Aorta (tissue), 5 donors: ENCODE measurements around the gene RUNDC3A. TPM values are rescaled to one million over a fixed set of nuclear protein-coding genes. Genes with fewer than 3 reads are reported as not detected.

Source experiments
- ATAC-seq: fragments of 200-7000 bp; cut with Tn5 transposase; one replicate; pipeline ENCODE4 v1.9.1; 2022; ENCODE audit warnings: moderate library complexity; ENCODE audit not compliant: low FRiP score
- DNase-seq, 2 donors: peaks; one replicate each; pipeline ENCODE4 v3.0.0-alpha.2; 2020
- H3K27ac ChIP-seq, 2 donors: one replicate each; pipeline ENCODE4 v1.5.1; 2013; ENCODE audit warnings: low read length in 2 of 2, mild to moderate bottlenecking in 2 of 2, moderate library complexity in 2 of 2, control low read depth in 1 of 2, inconsistent platforms in 1 of 2, low read depth in 1 of 2
- H3K27me3 ChIP-seq, 2 donors: one replicate each; pipeline ENCODE4 v1.6.1; 2013; ENCODE audit warnings: control low read depth in 1 of 2, low read length in 1 of 2, mild to moderate bottlenecking in 1 of 2, moderate library complexity in 1 of 2; ENCODE audit not compliant: insufficient read depth in 2 of 2, control insufficient read depth in 1 of 2
- H3K36me3 ChIP-seq, 2 donors: one replicate each; pipeline ENCODE4 v1.6.1; 2013; ENCODE audit warnings: control low read depth in 1 of 2, low read length in 1 of 2, mild to moderate bottlenecking in 1 of 2; ENCODE audit not compliant: insufficient read depth in 2 of 2, control insufficient read depth in 1 of 2
- H3K4me1 ChIP-seq, 2 donors: one replicate each; pipeline ENCODE4 v1.6.1; 2013; ENCODE audit warnings: low read length in 2 of 2, control low read depth in 1 of 2, mild to moderate bottlenecking in 1 of 2, moderate library complexity in 1 of 2; ENCODE audit not compliant: insufficient read depth in 2 of 2, control insufficient read depth in 1 of 2
- H3K4me3 ChIP-seq, 2 donors: one replicate each; pipeline ENCODE4 v1.5.1; 2013; ENCODE audit warnings: low read length in 2 of 2, control low read depth in 1 of 2, mild to moderate bottlenecking in 1 of 2
- H3K9me3 ChIP-seq: one replicate; pipeline ENCODE4 v1.6.1; 2013; ENCODE audit warnings: mild to moderate bottlenecking, low read length; ENCODE audit not compliant: control insufficient read depth
- WGBS, 2 donors: extraction: QIAGEN DNeasy Blood & Tissue Kit; methylation state at CpG; one replicate each; pipeline ENCODE4 v1.1.7; 2013; 5-methylcytosine and 5-hydroxymethylcytosine counted together
- intact Hi-C, 2 donors: fragments of 100-400 bp; cut with DNase I; formaldehyde crosslinking; loops; one replicate each; pipeline versions ENCODE4 v1.14.2 to v1.15.0; 2022
- polyA plus RNA-seq, 2 donors: library from polyadenylated mRNA; stranded (reverse); fragments of 200-250 nt; gene quantifications; one replicate each; pipeline ENCODE4 v1.2.3, GENCODE V29; 2013
- total RNA-seq, 2 donors: library from RNA; stranded (reverse); fragmentation: NEBNext Ultra II Directional; extraction: Animal tissue kit (Norgen Biotek cat#: 25700); gene quantifications; one replicate each; pipeline ENCODE4 v1.2.1, GENCODE V29; 2021
- donor health status: healthy with polysubstance abuse.
- donor health status: Bipolar disorder and iron deficiency.
- donor health status: DM: no; HTN: no; CAD: no.
- donor health status: DM: no; HTN: no; CAD: no.
- donor health status: DM: yes; HTN: yes; CAD: no.

Gene RUNDC3A
- total and polyA plus RNA-seq, 4 donors = 0.26 to 0.75 (median 0.50) TPM; not detected in 1

GRCh38 chr17:44314524-44314868 lies 6.1 kb downstream of the RUNDC3A start:
- Histone ChIP-seq H3K9me3 (no peaks in the 10 kb centered on the region), H3K4me3 (no peak overlapping the region), H3K27me3 (peaks cover 0 to 1% of the 10 kb centered on the region in 2 donors), H3K27ac (no peak overlapping the region), H3K4me1 (no peaks in the 10 kb centered on the region), H3K36me3 (no peaks in the 10 kb centered on the region)
- 17 to 25% methylated on average over 10 to 11 of the region's 11 CpGs for WGBS, 2 donors
- intact Hi-C loops = no loop called here
- no peak for DNase-seq
- no peak for ATAC-seq

GRCh38 chr17:44314869-44315661 lies 6.7 kb downstream of the RUNDC3A start:
- peak overlapping the region; percentile 1 to 12 for H3K4me3 ChIP-seq
- ATAC-seq = no peak
- no peaks in the 10 kb centered on the region for H3K36me3 ChIP-seq
- 1% methylated on average over 62 to 81 of the region's 81 CpGs for WGBS, 2 donors
- H3K27me3 ChIP-seq = peaks cover 0 to 1% of the 10 kb centered on the region in 2 donors
- H3K9me3 ChIP-seq = no peaks in the 10 kb centered on the region
- intact Hi-C loops = no loop called here
- DNase-seq = no peak
- no peaks in the 10 kb centered on the region for H3K4me1 ChIP-seq
- no peak overlapping the region for H3K27ac ChIP-seq

GRCh38 chr17:44315760-44316731 lies 7.6 kb downstream of the RUNDC3A start:
- H3K4me1 ChIP-seq = no peaks in the 10 kb centered on the region

DNA sequence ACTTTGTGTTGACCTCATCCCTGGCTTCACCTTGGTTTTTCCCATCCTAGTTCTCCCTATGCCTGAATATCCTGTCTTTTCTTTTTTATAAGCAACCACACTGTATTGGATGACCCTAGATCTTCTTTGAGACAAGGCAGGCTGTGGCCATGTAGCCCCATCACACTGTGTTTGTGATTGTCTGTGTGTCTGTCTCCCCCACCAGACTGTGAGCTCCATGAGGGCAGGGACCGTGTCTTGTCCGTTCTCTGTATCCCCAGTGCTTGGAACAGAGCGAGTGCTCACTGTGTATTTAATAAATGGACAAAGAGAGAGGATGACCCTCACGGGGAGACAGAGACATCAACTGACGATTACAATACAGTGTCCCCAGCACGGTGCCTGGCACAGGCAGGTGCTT lies 9.1 kb downstream of the RUNDC3A start:
- no peaks in the 10 kb centered on the region for H3K9me3 ChIP-seq
- H3K27me3 ChIP-seq = peaks cover 0 to 1% of the 10 kb centered on the region in 2 donors
- no peak overlapping the region for H3K4me3 ChIP-seq
- DNase-seq = no peak
- peaks cover 0 to 8% of the 10 kb centered on the region in 2 donors for H3K36me3 ChIP-seq
- no peak for ATAC-seq
- no peaks in the 10 kb centered on the region for H3K4me1 ChIP-seq
- H3K27ac ChIP-seq = no peak overlapping the region
- 89 to 92% methylated on average over 6 of the region's 6 CpGs for WGBS, 2 donors
- intact Hi-C loops = no loop called here

More at GRCh38 chr17:44315760-44316731, 7.6 kb downstream of the RUNDC3A start:
- no peak overlapping the region for H3K4me3 ChIP-seq
- DNase-seq (peak in 1 of 2 donors; percentile 12), ATAC-seq (no peak)
- 5% methylated on average over 38 of the region's 38 CpGs for WGBS, 2 donors
- no peak overlapping the region for H3K27ac ChIP-seq
- no peaks in the 10 kb centered on the region for H3K9me3 ChIP-seq
- intact Hi-C loops = no loop called here
- H3K36me3 ChIP-seq = peaks cover 0 to under 1% of the 10 kb centered on the region in 2 donors
- H3K27me3 ChIP-seq = peaks cover 0 to 1% of the 10 kb centered on the region in 2 donors

- Histone ChIP-seq H3K9me3 (no peaks in the 10 kb centered on the region), H3K27ac (no peak overlapping the region), H3K4me3 (no peak overlapping the region), H3K27me3 (peaks cover 0 to 1% of the 10 kb centered on the region in 2 donors), H3K36me3 (peaks cover 0 to 8% of the 10 kb centered on the region in 2 donors), H3K4me1 (no peaks in the 10 kb centered on the region)
- 74 to 75% methylated on average over 15 of the region's 15 CpGs for WGBS, 2 donors
- DNase-seq (peak in 1 of 2 donors; percentile 17), ATAC-seq (no peak)
- intact Hi-C loops = no loop called here
These were observed 9.9 kb downstream of the RUNDC3A start for GRCh38 chr17:44318077-44318892.

DNA sequence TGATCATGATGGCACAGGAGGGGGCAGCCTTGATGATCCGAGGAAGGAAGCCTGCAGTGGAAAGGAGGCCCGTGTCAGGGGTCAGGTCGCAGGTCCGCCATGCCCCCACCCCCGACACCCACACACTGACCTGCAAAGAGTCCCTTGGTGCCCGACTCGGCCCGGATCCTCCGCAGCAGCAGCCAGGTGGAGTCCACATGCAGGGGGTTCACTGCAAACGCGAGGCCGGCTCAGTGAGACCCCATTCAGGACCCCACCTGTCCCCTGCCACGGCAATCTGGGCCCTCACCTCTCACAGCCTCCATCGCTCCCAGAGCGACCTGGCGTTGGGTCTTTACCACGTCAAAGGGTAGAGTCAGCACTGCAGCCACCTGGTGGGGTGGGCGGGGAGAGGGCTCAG lies 11.7 kb downstream of the RUNDC3A start:
- Histone ChIP-seq H3K4me3 (no peak overlapping the region), H3K4me1 (no peaks in the 10 kb centered on the region), H3K27me3 (peaks cover 0 to 1% of the 10 kb centered on the region in 2 donors), H3K27ac (no peak overlapping the region), H3K36me3 (peaks cover 0 to 8% of the 10 kb centered on the region in 2 donors), H3K9me3 (no peaks in the 10 kb centered on the region)
- DNase-seq = peak in 1 of 2 donors; percentile 42
- intact Hi-C loops = no loop called here
- 86 to 91% methylated on average over 18 of the region's 18 CpGs for WGBS, 2 donors
- no peak for ATAC-seq

DNA sequence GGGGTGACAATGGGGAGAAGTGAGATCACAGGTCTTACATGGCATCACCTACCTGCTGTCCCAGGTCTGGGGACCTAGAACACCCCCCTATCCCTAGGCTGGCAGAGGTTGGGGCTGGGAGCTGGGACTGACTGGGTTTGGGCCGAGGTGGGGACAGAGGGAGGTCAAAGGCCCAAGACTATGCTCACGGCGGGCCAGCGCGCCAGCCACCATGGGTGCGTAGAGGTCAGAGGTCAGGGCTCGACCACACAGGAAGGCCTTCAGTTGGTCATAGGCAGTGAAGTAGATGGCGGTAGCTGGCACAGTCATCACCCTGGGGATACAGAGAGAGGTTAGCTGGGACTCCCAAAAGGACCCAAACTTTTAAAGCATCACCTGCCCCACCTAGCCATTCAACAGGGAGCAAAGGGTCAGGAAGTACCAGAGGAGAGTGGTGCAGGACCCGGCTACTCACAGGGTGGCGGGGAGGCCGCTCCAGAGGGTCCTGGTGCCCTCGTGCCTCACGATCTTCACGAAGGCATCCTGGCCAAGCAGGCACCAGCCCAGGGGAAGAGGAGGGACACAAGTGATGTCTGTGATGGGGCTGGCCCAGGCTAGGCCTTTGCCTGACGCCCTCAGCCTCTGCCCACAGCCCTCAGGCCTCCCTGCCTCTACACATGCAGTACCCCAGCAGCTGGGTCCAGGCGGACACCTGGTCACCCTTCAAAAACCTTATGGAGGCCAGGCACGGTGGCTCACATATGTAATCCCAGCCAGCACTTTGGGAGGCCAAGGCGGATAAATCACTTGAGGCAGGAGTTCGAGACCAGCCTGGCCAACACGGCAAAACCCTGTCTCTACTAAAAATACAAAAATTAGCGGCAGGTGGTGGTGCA lies 13.1 kb downstream of the RUNDC3A start:
- WGBS, 2 donors = 86 to 91% methylated on average over 21 of the region's 21 CpGs
- Histone ChIP-seq H3K9me3 (no peaks in the 10 kb centered on the region), H3K4me1 (no peaks in the 10 kb centered on the region), H3K36me3 (peaks cover 0 to 8% of the 10 kb centered on the region in 2 donors), H3K27ac (no peak overlapping the region), H3K4me3 (no peak overlapping the region), H3K27me3 (no peaks in the 10 kb centered on the region)
- ATAC-seq = no peak
- DNase-seq = peak in 1 of 2 donors; percentile 42
- intact Hi-C loops = no loop called here
